ENCODE measurements around the gene EFCAB6. TPM values are rescaled to one million over a fixed set of nuclear protein-coding genes. Genes with fewer than 3 reads are reported as not detected.

EFCAB6 gene
- total and polyA plus RNA-seq, 9 of the 15 experiments (the other 6 are each of a cell fraction or from before 2014, with no cell fraction given) = 0.06 TPM; not detected in 8

DNA sequence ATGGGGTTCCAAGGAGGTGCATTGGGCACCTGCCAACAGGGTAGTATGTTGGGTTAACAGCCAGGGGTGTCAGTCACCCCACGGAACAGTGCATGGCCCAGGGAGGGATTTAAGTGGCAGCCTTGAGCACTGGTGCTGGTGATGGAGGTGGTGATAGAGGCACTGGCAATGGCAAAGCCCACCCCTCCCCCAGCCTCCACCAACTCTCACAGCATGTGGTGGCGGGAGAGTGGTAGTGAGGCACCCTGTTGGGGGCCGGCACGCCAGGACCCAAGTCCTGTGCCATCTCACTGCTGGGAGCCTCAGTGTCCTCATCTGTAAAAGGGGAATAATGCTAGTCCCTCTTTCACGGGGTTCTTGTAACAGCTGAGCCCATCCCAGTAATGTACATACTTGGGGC, 318.8 kb downstream of the EFCAB6 start (continued):
- TF ChIP-seq, protein P1, sequence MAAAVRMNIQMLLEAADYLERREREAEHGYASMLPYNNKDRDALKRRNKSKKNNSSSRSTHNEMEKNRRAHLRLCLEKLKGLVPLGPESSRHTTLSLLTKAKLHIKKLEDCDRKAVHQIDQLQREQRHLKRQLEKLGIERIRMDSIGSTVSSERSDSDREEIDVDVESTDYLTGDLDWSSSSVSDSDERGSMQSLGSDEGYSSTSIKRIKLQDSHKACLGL (CRISPR knock-in tag; IDR thresholded peaks at IDR 0.05; ENCODE audit: borderline replicate concordance, poor library complexity, severe bottlenecking) = no peak
- TF ChIP-seq NELFE (IDR thresholded peaks at IDR 0.05; ENCODE audit: insufficient read depth, insufficient read length) (no peak), MYBL2 (IDR thresholded peaks at IDR 0.05; ENCODE audit: low read depth) (no peak), MYBL2 (CRISPR knock-in tag; IDR thresholded peaks at IDR 0.05; ENCODE audit: borderline replicate concordance) (no peak)

DNA sequence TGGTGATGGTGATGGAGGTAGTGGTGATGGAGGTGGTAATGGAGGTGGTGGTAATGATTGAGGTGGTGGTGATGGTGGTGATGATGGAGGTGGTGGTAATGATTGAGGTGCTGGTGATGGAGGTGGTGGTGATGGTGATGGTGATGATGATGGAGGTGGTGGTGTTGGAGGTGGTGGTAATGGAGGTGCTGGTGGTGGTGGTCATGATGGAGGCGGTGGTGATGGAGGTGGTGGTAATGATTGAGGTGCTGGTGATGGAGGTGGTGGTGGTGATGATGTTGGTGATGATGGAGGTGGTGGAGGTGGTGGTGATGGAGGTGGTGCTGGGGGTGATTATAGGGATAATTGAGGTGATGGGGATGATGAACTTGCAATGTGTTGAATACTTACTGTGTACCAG, 320.4 kb downstream of the EFCAB6 start:
- Histone ChIP-seq H3K79me2 (ENCODE audit: control insufficient read depth, insufficient read depth, low read length) (no peaks in the 10 kb centered on the region), H4K20me1 (replicated peaks; ENCODE audit: control insufficient read depth, insufficient read depth, low read length) (no peaks in the 10 kb centered on the region), H3K4me3 (no peak overlapping the region), H3K36me3 (ENCODE audit: control insufficient read depth, insufficient read depth, low read length) (no peaks in the 10 kb centered on the region), H3K27ac (ENCODE audit: extremely low read depth, low read depth, low read length) (no peak overlapping the region), H2AFZ (ENCODE audit: low read depth, low read length) (no peak overlapping the region), H3K4me2 (ENCODE audit: insufficient read depth, low read length) (no peak overlapping the region), H3K4me1 (replicated peaks in 1 of 2; ENCODE audit: control insufficient read depth in 2 of 2, insufficient read depth in 2 of 2, low read length in 2 of 2) (no peaks in the 10 kb centered on the region), H3K9ac (ENCODE audit: insufficient read depth in 1 of 2, low read depth in 2 of 2, low read length in 2 of 2) (no peak overlapping the region), H3K27me3 (ENCODE audit: control insufficient read depth in 2 of 2, insufficient read depth in 2 of 2, low read length in 2 of 2) (peaks cover 0 to 7% of the 10 kb centered on the region in 2 experiments; a peak in 1 of 5 replicates), H3K9me3 (replicated peaks; ENCODE audit: control insufficient read depth, insufficient read depth, low read depth, low read length) (no peaks in the 10 kb centered on the region), H3K9me1 (ENCODE audit: control insufficient read depth, insufficient read depth, low read length) (no peaks in the 10 kb centered on the region)
- in situ Hi-C loops (cut with MboI) = no loop called here
- WGBS (ENCODE audit: insufficient coverage, low coverage, missing lambda C conversion rate) = 0% methylated on average over 1 of the region's 1 CpG
- ATAC-seq = no peak
- ChIA-PET POLR2A (no interaction called here), CTCF (ENCODE audit: low intra/inter-chr PET ratio) (no interaction called here)
- no TSS peak for BruUV-seq (replicated peaks)
- no peak for DNase-seq (ENCODE audit: extremely low read depth in 1 of 4, low spot score in 3 of 4)
- TF ChIP-seq ZNF57 (CRISPR knock-in tag; IDR thresholded peaks at IDR 0.05) (no peak), NCOA1 (IDR thresholded peaks at IDR 0.05; ENCODE audit: low read depth) (no peak), DIDO1 (tag; IDR thresholded peaks at IDR 0.05; ENCODE audit: low read depth) (no peak), ZNF140 (CRISPR knock-in tag; IDR thresholded peaks at IDR 0.05) (no peak), BRD4 (IDR thresholded peaks at IDR 0.05) (no peak)
- TF ChIP-seq, protein P2, sequence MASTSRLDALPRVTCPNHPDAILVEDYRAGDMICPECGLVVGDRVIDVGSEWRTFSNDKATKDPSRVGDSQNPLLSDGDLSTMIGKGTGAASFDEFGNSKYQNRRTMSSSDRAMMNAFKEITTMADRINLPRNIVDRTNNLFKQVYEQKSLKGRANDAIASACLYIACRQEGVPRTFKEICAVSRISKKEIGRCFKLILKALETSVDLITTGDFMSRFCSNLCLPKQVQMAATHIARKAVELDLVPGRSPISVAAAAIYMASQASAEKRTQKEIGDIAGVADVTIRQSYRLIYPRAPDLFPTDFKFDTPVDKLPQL (IDR thresholded peaks at IDR 0.05; ENCODE audit: extremely low read depth, insufficient read length) = no peak
- TF ChIP-seq, protein P3, sequence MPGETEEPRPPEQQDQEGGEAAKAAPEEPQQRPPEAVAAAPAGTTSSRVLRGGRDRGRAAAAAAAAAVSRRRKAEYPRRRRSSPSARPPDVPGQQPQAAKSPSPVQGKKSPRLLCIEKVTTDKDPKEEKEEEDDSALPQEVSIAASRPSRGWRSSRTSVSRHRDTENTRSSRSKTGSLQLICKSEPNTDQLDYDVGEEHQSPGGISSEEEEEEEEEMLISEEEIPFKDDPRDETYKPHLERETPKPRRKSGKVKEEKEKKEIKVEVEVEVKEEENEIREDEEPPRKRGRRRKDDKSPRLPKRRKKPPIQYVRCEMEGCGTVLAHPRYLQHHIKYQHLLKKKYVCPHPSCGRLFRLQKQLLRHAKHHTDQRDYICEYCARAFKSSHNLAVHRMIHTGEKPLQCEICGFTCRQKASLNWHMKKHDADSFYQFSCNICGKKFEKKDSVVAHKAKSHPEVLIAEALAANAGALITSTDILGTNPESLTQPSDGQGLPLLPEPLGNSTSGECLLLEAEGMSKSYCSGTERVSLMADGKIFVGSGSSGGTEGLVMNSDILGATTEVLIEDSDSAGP (CRISPR knock-in tag; IDR thresholded peaks at IDR 0.05) = no peak
- no peak for FAIRE-seq
- intact Hi-C loops (cut with micrococcal nuclease) = no loop called here

Measured in K562 (cell line).